ENCODE data around the gene IKZF5. TPM values are rescaled to one million over a fixed set of nuclear protein-coding genes. Genes with fewer than 3 reads are reported as not detected.

The IKZF5 gene
- total and polyA plus RNA-seq, 4 donors = 5.0 to 9.4 (median 7.2) TPM

- H3K9ac ChIP-seq (ENCODE audit: low read depth in 1 of 2, low read length in 2 of 2) = no peak overlapping the region
- H3K4me3 ChIP-seq (ENCODE audit: low read depth in 1 of 3, low read length in 3 of 3) = no peak overlapping the region
- peaks cover 5 to 51% (median 28%) of the 10 kb centered on the region in 4 donors for H3K4me1 ChIP-seq (ENCODE audit: control insufficient read depth in 4 of 4, insufficient read depth in 4 of 4, low read length in 3 of 4)
- H3K27me3 ChIP-seq (ENCODE audit: control insufficient read depth in 4 of 4, insufficient read depth in 4 of 4, low read length in 3 of 4) = no peaks in the 10 kb centered on the region
- peak overlapping the region; percentile 32 to 89 for H3K27ac ChIP-seq (ENCODE audit: low read depth in 1 of 2, low read length in 2 of 2)
- TF ChIP-seq HNF4A (conservative IDR thresholded peaks at IDR 0.05) (no peak), CTCF (IDR thresholded peaks at IDR 0.05; ENCODE audit: low read depth, low read length, missing input control) (no peak), FOXA1 (IDR thresholded peaks at IDR 0.05) (no peak), REST (IDR thresholded peaks at IDR 0.05) (no peak), ZBTB33 (IDR thresholded peaks at IDR 0.05) (no peak), GABPA (IDR thresholded peaks at IDR 0.05 in 1 of 2, conservative IDR thresholded peaks at IDR 0.05 in 1 of 2) (no peak), HNF4G (IDR thresholded peaks at IDR 0.05) (no peak), ATF3 (IDR thresholded peaks at IDR 0.05) (no peak), MAX (IDR thresholded peaks at IDR 0.05) (no peak), SP1 (IDR thresholded peaks at IDR 0.05) (no peak), YY1 (IDR thresholded peaks at IDR 0.05) (no peak), FOXA2 (IDR thresholded peaks at IDR 0.05) (no peak)
- 89% methylated on average over 7 of the region's 7 CpGs for WGBS
- no peaks in the 10 kb centered on the region for H3K36me3 ChIP-seq (ENCODE audit: control insufficient read depth in 4 of 4, insufficient read depth in 3 of 4, low read depth in 1 of 4, low read length in 3 of 4)
- DNase-seq (ENCODE audit: low spot score) = no peak
- H3K9me3 ChIP-seq (ENCODE audit: control insufficient read depth in 4 of 4, low read length in 3 of 4) = no peaks in the 10 kb centered on the region
Observed at GRCh38 chr10:123018531-123018930, 9.9 kb upstream of the IKZF5 start.

GRCh38 chr10:123017421-123018165 is 9.0 kb upstream of the IKZF5 start:
- DNase-seq (ENCODE audit: low spot score) = no peak

More at GRCh38 chr10:123017421-123018165, 9.0 kb upstream of the IKZF5 start:
- Histone ChIP-seq H3K27me3 (ENCODE audit: control insufficient read depth in 4 of 4, insufficient read depth in 4 of 4, low read length in 3 of 4) (no peaks in the 10 kb centered on the region), H3K27ac (ENCODE audit: low read depth in 1 of 2, low read length in 2 of 2) (peak overlapping the region in 1 of 2 donors; percentile 17), H3K9ac (ENCODE audit: low read depth in 1 of 2, low read length in 2 of 2) (no peak overlapping the region), H3K4me1 (ENCODE audit: control insufficient read depth in 4 of 4, insufficient read depth in 4 of 4, low read length in 3 of 4) (peaks cover 6 to 45% (median 28%) of the 10 kb centered on the region in 4 donors), H3K9me3 (ENCODE audit: control insufficient read depth in 4 of 4, low read length in 3 of 4) (no peaks in the 10 kb centered on the region), H3K4me3 (ENCODE audit: low read depth in 1 of 3, low read length in 3 of 3) (no peak overlapping the region), H3K36me3 (ENCODE audit: control insufficient read depth in 4 of 4, insufficient read depth in 3 of 4, low read depth in 1 of 4, low read length in 3 of 4) (peaks cover 0 to 2% (median under 1%) of the 10 kb centered on the region in 4 donors)
- 75% methylated on average over 9 of the region's 9 CpGs for whole genome bisulfite sequencing
- TF ChIP-seq TAF1 (conservative IDR thresholded peaks at IDR 0.05) (no peak), EGR1 (IDR thresholded peaks at IDR 0.05; ENCODE audit: low read depth in 2 of 2) (no peak), RXRA (IDR thresholded peaks at IDR 0.05) (no peak), FOXA2 (IDR thresholded peaks at IDR 0.05) (no peak), NR2F2 (IDR thresholded peaks at IDR 0.05) (no peak), MAX (IDR thresholded peaks at IDR 0.05) (no peak), SP1 (IDR thresholded peaks at IDR 0.05) (no peak), FOXA1 (IDR thresholded peaks at IDR 0.05) (no peak), CTCF (IDR thresholded peaks at IDR 0.05; ENCODE audit: low read depth, low read length, missing input control) (no peak), JUND (IDR thresholded peaks at IDR 0.05) (no peak), HNF4G (IDR thresholded peaks at IDR 0.05) (no peak), GABPA (IDR thresholded peaks at IDR 0.05 in 1 of 2, conservative IDR thresholded peaks at IDR 0.05 in 1 of 2) (no peak)

Data from liver (tissue), 9 donors.